Endothelial cell of umbilical vein (primary cell): ENCODE results near the gene ADM2. TPM values are rescaled to one million over a fixed set of nuclear protein-coding genes. Genes with fewer than 3 reads are reported as not detected.

Experiments
- BruUV-seq: library from RNA; stranded (reverse); fragments of 400-500 nt; replicated peaks from 2 replicates; lab custom pipeline; 2021; lab: Mats Ljungman, UMichigan
- CTCF ChIA-PET: fragments of 300-600, 350-600 bp; sonication (Branson Sonifier 250); formaldehyde crosslinking; loops from one replicate; lab custom pipeline; 2021; ENCODE audit warnings: antibody characterized with exemption, inconsistent platforms; lab: Charles Lee
- POLR2A ChIA-PET: fragments of 300-600, 350-600 bp; sonication (Branson Sonifier 250); formaldehyde crosslinking; loops from one replicate; lab custom pipeline; 2021; ENCODE audit warnings: antibody characterized with exemption, inconsistent platforms; lab: Charles Lee
- DNase-seq: peaks from one replicate; pipeline ENCODE4 v3.0.0-alpha.2; 2011; ENCODE audit warnings: low read depth, low spot score
- FAIRE-seq: peaks from 2 replicates; lab custom pipeline; 2011; peaks lifted over from hg19 to GRCh38; lab: Jason Lieb, UNC
- H2AFZ ChIP-seq: 2 replicates; pipeline ENCODE4 v1.6.0; 2012; ENCODE audit warnings: low read depth, low read length, control low read depth, inconsistent platforms
- H3K27ac ChIP-seq: 2 replicates; pipeline ENCODE4 v1.5.1; 2011; ENCODE audit warnings: low read depth, mild to moderate bottlenecking, control low read depth, low read length, moderate library complexity; ENCODE audit not compliant: insufficient read depth
- H3K27me3 ChIP-seq, 2 experiments: 2 replicates each; pipeline versions ENCODE4 v1.6.0 to v1.6.1; 2011; ENCODE audit warnings: low read length in 2 of 2, mixed read lengths in 1 of 2; ENCODE audit not compliant: control insufficient read depth in 2 of 2, insufficient read depth in 2 of 2
- H3K36me3 ChIP-seq, 2 experiments: 2 replicates in 1 of 2; 3 replicates in 1 of 2; pipeline ENCODE4 v1.5.1; 2011; ENCODE audit warnings: low read length in 2 of 2, mild to moderate bottlenecking in 1 of 2, moderate library complexity in 1 of 2; ENCODE audit not compliant: control insufficient read depth in 2 of 2, insufficient read depth in 2 of 2; ENCODE audit errors: extremely low read depth in 1 of 2
- H3K4me1 ChIP-seq: 3 replicates; pipeline ENCODE4 v1.5.1; 2011; ENCODE audit warnings: mild to moderate bottlenecking, low read length; ENCODE audit not compliant: control insufficient read depth, insufficient read depth; ENCODE audit errors: extremely low read depth
- H3K4me2 ChIP-seq: 2 replicates; pipeline ENCODE4 v1.6.1; 2011; ENCODE audit warnings: low read length, control low read depth, mixed read lengths; ENCODE audit not compliant: insufficient read depth
- H3K4me3 ChIP-seq, 3 experiments: fragments of 200-600 bp in 1 of 3; sonication (generic), shearing (Covaris generic) in 1 of 3; replicated peaks in 1 of 3; 2 replicates each; pipeline ENCODE4 v1.5.1; 2011 to 2016; ENCODE audit warnings: control low read depth in 3 of 3, low read length in 3 of 3, mild to moderate bottlenecking in 2 of 3, inconsistent platforms in 1 of 3, low read depth in 1 of 3, moderate library complexity in 1 of 3; ENCODE audit not compliant: insufficient read depth in 1 of 3
- H3K79me2 ChIP-seq: 2 replicates; pipeline ENCODE4 v1.6.0; 2012; ENCODE audit warnings: low read length, inconsistent platforms; ENCODE audit not compliant: control insufficient read depth, insufficient read depth
- H3K9ac ChIP-seq: replicated peaks from 2 replicates; pipeline ENCODE3; 2011; ENCODE audit warnings: low read length, control low read depth; ENCODE audit not compliant: insufficient read depth; ENCODE audit errors: extremely low read depth
- H3K9me1 ChIP-seq: replicated peaks from 3 replicates; pipeline ENCODE4 v1.6.0; 2011; ENCODE audit warnings: mild to moderate bottlenecking, low read length; ENCODE audit not compliant: control insufficient read depth, insufficient read depth; ENCODE audit errors: extremely low read depth
- H3K9me3 ChIP-seq: replicated peaks from 2 replicates; pipeline ENCODE4 v1.5.1; 2012; ENCODE audit warnings: low read length, inconsistent platforms; ENCODE audit not compliant: control insufficient read depth, insufficient read depth
- H4K20me1 ChIP-seq: replicated peaks from 2 replicates; pipeline ENCODE3; 2011; ENCODE audit warnings: mild to moderate bottlenecking, low read length; ENCODE audit not compliant: control insufficient read depth, insufficient read depth; ENCODE audit errors: extremely low read depth
- EZH2 ChIP-seq: IDR thresholded peaks from 2 replicates; pipeline ENCODE4 v1.6.1; 2012; ENCODE audit warnings: borderline replicate concordance, low read depth, mild to moderate bottlenecking, moderate library complexity, low read length, inconsistent platforms; ENCODE audit not compliant: severe bottlenecking
- FOS ChIP-seq: IDR thresholded peaks from 2 replicates; pipeline ENCODE4 v1.6.1; 2011; ENCODE audit warnings: mild to moderate bottlenecking, low read length, moderate library complexity, borderline replicate concordance; ENCODE audit not compliant: insufficient read depth
- GATA2 ChIP-seq: IDR thresholded peaks from 2 replicates; pipeline ENCODE4 v1.7.0; 2011; ENCODE audit warnings: low read depth, mild to moderate bottlenecking, moderate library complexity, mixed read lengths, low read length; ENCODE audit not compliant: insufficient read length, insufficient read depth
- JUN ChIP-seq: IDR thresholded peaks from 2 replicates; pipeline ENCODE4 v1.6.1; 2011; ENCODE audit warnings: borderline replicate concordance, low read depth; ENCODE audit not compliant: insufficient read length, insufficient read depth
- POLR2A ChIP-seq: IDR thresholded peaks from 2 replicates; pipeline ENCODE4 v1.6.1; 2012; ENCODE audit warnings: low read depth, mild to moderate bottlenecking, control low read depth, low read length
- POLR2AphosphoS5 ChIP-seq: IDR thresholded peaks from 2 replicates; pipeline ENCODE4 v1.6.1; 2012; ENCODE audit warnings: low read depth, mild to moderate bottlenecking, control low read depth, low read length, moderate library complexity; ENCODE audit not compliant: insufficient read depth
- dilution Hi-C: fragments of 300-500 bp; cut with MboI; formaldehyde crosslinking; loops from one replicate; pipeline ENCODE4 v1.15.0; 2019; ENCODE audit warnings: low sequenced_read_pairs; ENCODE audit not compliant: extremely low pct_ligation_motif_present
- intact Hi-C: fragments of 100-400 bp; cut with micrococcal nuclease; formaldehyde crosslinking; loops from one replicate; pipeline ENCODE4 v1.10.0; 2022
- polyA plus RNA-seq, 4 experiments: library from polyadenylated mRNA; depleted of rRNA in 3 of 4; stranded (reverse) in 3 of 4; unstranded in 1 of 4; fragments of >200 nt; gene quantifications; 2 replicates each; pipeline versions ENCODE4 v1.2.1 to v1.2.3, GENCODE V29; 2011 to 2012; ENCODE audit warnings: missing spikeins in 1 of 4
- total RNA-seq: library from RNA; stranded (reverse); gene quantifications from 2 replicates; pipeline ENCODE4 v1.2.3, GENCODE V29; 2021
- TF ChIP-seq, protein P1 (sequence below): IDR thresholded peaks from 2 replicates; pipeline ENCODE4 v1.6.1; 2011; ENCODE audit not compliant: insufficient read depth, insufficient read length

ADM2 gene
- total and polyA plus RNA-seq, 2 donors (not counting 3 experiments of a cell fraction or from before 2014, with no cell fraction given), result 0.28 to 1.5 TPM

GRCh38 chr22:50497093-50497492, 15.8 kb downstream of the ADM2 start:
- H3K9me1 ChIP-seq, result no peaks in the 10 kb centered on the region
- DNase-seq (no peak), FAIRE-seq (no peak)
- ChIA-PET CTCF (interaction anchor here (1.1 to 3.1 kb wide), 12 partner anchors 11 to 256 kb away, joined by 3 to 28 read pairs (median 7); partner anchors contain the start of genes LMF2, NCAPH2 and SCO2), POLR2A (no interaction called here)
- intact Hi-C loops, result loop anchor here (5.0 kb wide), 1 partner anchor 95 kb away; no protein-coding TSS in a partner anchor
- no peak overlapping the region for H3K4me2 ChIP-seq
- no peak overlapping the region for H3K9ac ChIP-seq
- H2AFZ ChIP-seq, result no peak overlapping the region
- no peaks in the 10 kb centered on the region for H3K27me3 ChIP-seq
- H3K4me1 ChIP-seq, result no peaks in the 10 kb centered on the region
- no peak overlapping the region for H3K4me3 ChIP-seq
- H3K36me3 ChIP-seq, result no peaks in the 10 kb centered on the region
- H3K27ac ChIP-seq, result no peak overlapping the region
- H4K20me1 ChIP-seq, result no peaks in the 10 kb centered on the region
- TF ChIP-seq, protein P1, sequence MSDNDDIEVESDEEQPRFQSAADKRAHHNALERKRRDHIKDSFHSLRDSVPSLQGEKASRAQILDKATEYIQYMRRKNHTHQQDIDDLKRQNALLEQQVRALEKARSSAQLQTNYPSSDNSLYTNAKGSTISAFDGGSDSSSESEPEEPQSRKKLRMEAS, result no peak
- TF ChIP-seq JUN (no peak), POLR2AphosphoS5 (no peak), GATA2 (no peak), POLR2A (no peak), FOS (no peak), EZH2 (no peak)
- H3K9me3 ChIP-seq, result no peaks in the 10 kb centered on the region
- BruUV-seq, result no TSS peak
- no peaks in the 10 kb centered on the region for H3K79me2 ChIP-seq
- dilution Hi-C loops, result no loop called here
